NT2/D1 (cell line): Measurements from ENCODE around the gene EXOC7.

ENCODE experiments used
- DNase-seq: peaks from one replicate; pipeline ENCODE4 v3.0.0-alpha.2; 2011; ENCODE audit warnings: low read depth, low spot score
- H3K27me3 ChIP-seq: 2 replicates; pipeline ENCODE4 v1.6.0; 2011; ENCODE audit warnings: mild to moderate bottlenecking; ENCODE audit not compliant: insufficient read length, insufficient read depth
- H3K36me3 ChIP-seq: 2 replicates; pipeline ENCODE4 v1.6.1; 2011; ENCODE audit warnings: mild to moderate bottlenecking, low read length, mixed read lengths; ENCODE audit not compliant: insufficient read depth, insufficient read length
- H3K4me1 ChIP-seq: 2 replicates; pipeline ENCODE4 v1.5.1; 2011; ENCODE audit not compliant: insufficient read depth, insufficient read length
- H3K4me3 ChIP-seq: 2 replicates; pipeline ENCODE4 v1.5.1; 2011; ENCODE audit warnings: low read depth; ENCODE audit not compliant: insufficient read length
- H3K9ac ChIP-seq: 2 replicates; pipeline ENCODE4 v1.6.0; 2011; ENCODE audit warnings: low read depth; ENCODE audit not compliant: insufficient read length
- H3K9me3 ChIP-seq: 2 replicates; pipeline ENCODE4 v1.5.1; 2011; ENCODE audit warnings: mild to moderate bottlenecking, low read length; ENCODE audit not compliant: insufficient read depth
- SUZ12 ChIP-seq: IDR thresholded peaks from 2 replicates; pipeline ENCODE4 v1.6.1; 2011; ENCODE audit not compliant: insufficient read length, insufficient read depth; ENCODE audit errors: extremely low read depth
- YY1 ChIP-seq: IDR thresholded peaks from 2 replicates; pipeline ENCODE4 v1.6.1; 2011; ENCODE audit not compliant: insufficient read length, insufficient read depth
- ZNF274 ChIP-seq: IDR thresholded peaks from 2 replicates; pipeline ENCODE4 v1.6.1; 2011; ENCODE audit warnings: mild to moderate bottlenecking, low read depth, low read length

The EXOC7 gene

GRCh38 chr17:76086384-76086783 is 17.2 kb downstream of the EXOC7 start:
- TF ChIP-seq SUZ12 (no peak), YY1 (no peak), ZNF274 (no peak)

GRCh38 chr17:76085731-76086366 is 17.7 kb downstream of the EXOC7 start:
- DNase-seq = no peak
- Histone ChIP-seq H3K36me3 (peaks cover 94% of the 10 kb centered on the region), H3K27me3 (no peaks in the 10 kb centered on the region), H3K4me1 (peaks cover 16% of the 10 kb centered on the region), H3K9ac (no peak overlapping the region), H3K4me3 (no peak overlapping the region), H3K9me3 (no peaks in the 10 kb centered on the region)
- TF ChIP-seq SUZ12 (no peak), YY1 (no peak), ZNF274 (no peak)

More at GRCh38 chr17:76086384-76086783, 17.2 kb downstream of the EXOC7 start:
- Histone ChIP-seq H3K4me3 (no peak overlapping the region), H3K27me3 (no peaks in the 10 kb centered on the region), H3K36me3 (peaks cover 99% of the 10 kb centered on the region), H3K4me1 (peaks cover 16% of the 10 kb centered on the region), H3K9me3 (no peaks in the 10 kb centered on the region), H3K9ac (no peak overlapping the region)
- DNase-seq = no peak

- peaks cover 21% of the 10 kb centered on the region for H3K4me1 ChIP-seq
- no peak overlapping the region for H3K9ac ChIP-seq
- H3K9me3 ChIP-seq = no peaks in the 10 kb centered on the region
- peaks cover 88% of the 10 kb centered on the region for H3K36me3 ChIP-seq
- no peak overlapping the region for H3K4me3 ChIP-seq
- no peaks in the 10 kb centered on the region for H3K27me3 ChIP-seq
- TF ChIP-seq SUZ12 = no peak
- no peak for TF ChIP-seq ZNF274
- TF ChIP-seq YY1 = no peak
- DNase-seq = no peak
These were observed 18.4 kb downstream of the EXOC7 start for GRCh38 chr17:76085066-76085730.

GRCh38 chr17:76083536-76084182 is 19.9 kb downstream of the EXOC7 start:
- TF ChIP-seq SUZ12 (no peak), ZNF274 (no peak), YY1 (no peak)
- Histone ChIP-seq H3K36me3 (peaks cover 73% of the 10 kb centered on the region), H3K9ac (peak overlapping the region; percentile 22), H3K4me1 (peaks cover 33% of the 10 kb centered on the region), H3K27me3 (no peaks in the 10 kb centered on the region), H3K9me3 (no peaks in the 10 kb centered on the region), H3K4me3 (no peak overlapping the region)
- no peak for DNase-seq

- Histone ChIP-seq H3K9me3 (no peaks in the 10 kb centered on the region), H3K4me1 (peaks cover 33% of the 10 kb centered on the region), H3K27me3 (no peaks in the 10 kb centered on the region), H3K36me3 (peaks cover 62% of the 10 kb centered on the region), H3K4me3 (no peak overlapping the region), H3K9ac (peak overlapping the region; percentile 22)
- DNase-seq = no peak
- no peak for TF ChIP-seq ZNF274
- TF ChIP-seq YY1 = no peak
- no peak for TF ChIP-seq SUZ12
These were observed 21.0 kb downstream of the EXOC7 start for GRCh38 chr17:76082326-76083251.

GRCh38 chr17:76081295-76082210 is 22.0 kb downstream of the EXOC7 start:
- Histone ChIP-seq H3K9ac (no peak overlapping the region), H3K4me1 (peaks cover 41% of the 10 kb centered on the region), H3K27me3 (peaks cover 8% of the 10 kb centered on the region), H3K4me3 (no peak overlapping the region), H3K36me3 (peaks cover 51% of the 10 kb centered on the region), H3K9me3 (no peaks in the 10 kb centered on the region)
- TF ChIP-seq YY1 = no peak
- no peak for TF ChIP-seq SUZ12
- no peak for TF ChIP-seq ZNF274
- no peak for DNase-seq
